HepG2 (cell line): ENCODE measurements around the gene STAT5A. TPM values are rescaled to one million over a fixed set of nuclear protein-coding genes. Genes with fewer than 3 reads are reported as not detected.

ENCODE experiments used
- ATF1 ChIP-seq: IDR thresholded peaks from 2 replicates; pipeline ENCODE4 v1.6.1; 2016; ENCODE audit warnings: mild to moderate bottlenecking, control low read depth
- ELF3 ChIP-seq: IDR thresholded peaks from 2 replicates; pipeline ENCODE4 v1.6.1; 2016; ENCODE audit warnings: missing genetic modification reagents, missing compliant biosample characterization
- FOXK1 ChIP-seq: sonication (generic); formaldehyde crosslinking; IDR thresholded peaks from 2 replicates; pipeline ENCODE4 v1.4.0; 2020; ENCODE audit warnings: low read depth, missing genetic modification reagents, borderline replicate concordance
- MAZ ChIP-seq, 2 experiments: sonication (generic) in 1 of 2; formaldehyde crosslinking in 1 of 2; IDR thresholded peaks; 2 replicates each; pipeline versions ENCODE4 v1.5.0 to v1.6.1; 2012 to 2020; ENCODE audit warnings: low read depth in 2 of 2, mild to moderate bottlenecking in 2 of 2, borderline replicate concordance in 1 of 2, improper control_type of control experiment in 1 of 2, low read length in 1 of 2, missing genetic modification reagents in 1 of 2, moderate library complexity in 1 of 2
- PRDM10 ChIP-seq: sonication (generic); formaldehyde crosslinking; IDR thresholded peaks from 2 replicates; pipeline ENCODE4 v1.4.0; 2020; ENCODE audit warnings: low read depth, missing genetic modification reagents
- SMARCE1 ChIP-seq: fragments of 450-650 bp; IDR thresholded peaks from 2 replicates; pipeline ENCODE4 v1.6.1; 2017; ENCODE audit warnings: borderline replicate concordance
- ZBTB40 ChIP-seq, 2 experiments: fragments of 450-650 bp in 1 of 2; sonication (generic) in 1 of 2; formaldehyde crosslinking in 1 of 2; IDR thresholded peaks; 2 replicates each; pipeline versions ENCODE4 v1.6.1 to v1.8.0; 2016 to 2022; ENCODE audit warnings: antibody characterized with exemption in 1 of 2, mild to moderate bottlenecking in 1 of 2, missing genetic modification reagents in 1 of 2
- ZBTB42 ChIP-seq: sonication (generic); formaldehyde crosslinking; IDR thresholded peaks from 2 replicates; pipeline ENCODE4 v1.5.0; 2020; ENCODE audit warnings: mild to moderate bottlenecking, missing genetic modification reagents
- ZNF503 ChIP-seq: sonication (generic); formaldehyde crosslinking; IDR thresholded peaks from 2 replicates; pipeline ENCODE4 v1.4.0; 2020; ENCODE audit warnings: missing genetic modification reagents
- ZNF724P ChIP-seq: sonication (generic); formaldehyde crosslinking; IDR thresholded peaks from 2 replicates; pipeline ENCODE4 v1.8.0; 2022; ENCODE audit warnings: missing genetic modification reagents, borderline replicate concordance
- ZNF891 ChIP-seq: sonication (generic); formaldehyde crosslinking; IDR thresholded peaks from 2 replicates; pipeline ENCODE4 v1.5.0; 2020; ENCODE audit warnings: mild to moderate bottlenecking, missing genetic modification reagents
- polyA plus RNA-seq, 8 experiments: library from polyadenylated mRNA; depleted of rRNA in 3 of 8; stranded (reverse) in 7 of 8; unstranded in 1 of 8; fragments of >200 nt; fragmentation: Illumina TruSeq in 4 of 8; extraction: Trizol in 4 of 8; gene quantifications; 2 replicates each; pipeline versions ENCODE4 v1.2.1 to v1.2.3, GENCODE V29; 2011 to 2016; ENCODE audit warnings: low read depth in 4 of 8, missing spikeins in 1 of 8, mixed read lengths in 1 of 8; ENCODE audit not compliant: insufficient read depth in 1 of 8
- total RNA-seq, 5 experiments: library from RNA; depleted of rRNA; stranded (reverse); fragments of >200 nt; fragmentation: Illumina TruSeq; extraction: Trizol; gene quantifications; 2 replicates each; pipeline ENCODE4 v1.2.3, GENCODE V29; 2016; ENCODE audit warnings: low read depth in 1 of 5

The STAT5A gene
- total and polyA plus RNA-seq, 2 of the 13 experiments (the other 11 are each of a cell fraction or from before 2014, with no cell fraction given): 1.4 to 4.1 TPM

- TF ChIP-seq ZBTB40 (IDR thresholded peaks at IDR 0.05): no peak
- TF ChIP-seq ZBTB40 (CRISPR knock-in tag; IDR thresholded peaks at IDR 0.05): peak; percentile 48
- peak; percentile 51 for TF ChIP-seq ZBTB42 (CRISPR knock-in tag)
- peak; percentile 40; the same call in 1 of the 2 replicates for TF ChIP-seq ELF3 (CRISPR knock-in tag)
- no peak for TF ChIP-seq ZNF891 (CRISPR knock-in tag)
- TF ChIP-seq FOXK1 (CRISPR knock-in tag): peak; percentile 72; the same call in 1 of the 2 replicates
- peak; percentile 32; the same call in 1 of the 2 replicates for TF ChIP-seq MAZ (IDR thresholded peaks at IDR 0.05; ENCODE audit: borderline replicate concordance, low read depth, low read length)
- TF ChIP-seq MAZ (CRISPR knock-in tag; IDR thresholded peaks at IDR 0.05; ENCODE audit: low read depth): peak; percentile 93
- TF ChIP-seq SMARCE1: no peak
- no peak for TF ChIP-seq ZNF503 (CRISPR knock-in tag)
- TF ChIP-seq PRDM10: no peak
- no peak for TF ChIP-seq ZNF724P (CRISPR knock-in tag)
- TF ChIP-seq ATF1 (CRISPR knock-in tag): no peak
These were observed 24.2 kb downstream of the STAT5A start (continued) for GRCh38 chr17:42312285-42313130.
